Measurements from ENCODE around the gene TRH. TPM values are rescaled to one million over a fixed set of nuclear protein-coding genes. Genes with fewer than 3 reads are reported as not detected.

The TRH gene
- total RNA-seq, 1 experiment from 2014 or later: not detected

DNA sequence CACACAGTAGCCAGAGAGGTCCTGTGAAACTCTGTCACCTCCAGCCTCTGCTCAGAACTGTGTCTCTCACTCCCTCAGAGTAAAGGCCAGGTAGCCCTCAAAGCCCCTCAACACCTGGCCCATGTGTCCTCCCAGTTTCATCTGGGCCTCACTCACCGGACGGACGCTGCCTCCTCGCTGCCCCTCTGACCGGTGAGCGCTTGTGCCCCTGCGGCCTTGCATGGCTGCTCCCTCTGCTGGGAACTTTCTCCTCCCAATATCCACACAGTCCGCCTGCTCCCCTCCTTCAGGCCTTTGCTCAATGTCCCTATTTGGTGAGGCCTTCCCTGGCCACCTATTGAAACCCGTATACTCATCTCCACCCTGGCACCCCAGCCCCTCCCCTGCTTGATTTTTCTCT is 36.8 kb upstream of the TRH start:
- Histone ChIP-seq H3K36me3 (ENCODE audit: control insufficient read depth, insufficient read depth, low read length) (no peaks in the 10 kb centered on the region), H3K9me3 (no peaks in the 10 kb centered on the region), H3K4me3 (ENCODE audit: low read depth, low read length) (no peak overlapping the region), H3K4me1 (no peaks in the 10 kb centered on the region), H3K27me3 (replicated peaks; ENCODE audit: control insufficient read depth, insufficient read depth, low read length) (no peaks in the 10 kb centered on the region)
- TF ChIP-seq, protein P1, sequence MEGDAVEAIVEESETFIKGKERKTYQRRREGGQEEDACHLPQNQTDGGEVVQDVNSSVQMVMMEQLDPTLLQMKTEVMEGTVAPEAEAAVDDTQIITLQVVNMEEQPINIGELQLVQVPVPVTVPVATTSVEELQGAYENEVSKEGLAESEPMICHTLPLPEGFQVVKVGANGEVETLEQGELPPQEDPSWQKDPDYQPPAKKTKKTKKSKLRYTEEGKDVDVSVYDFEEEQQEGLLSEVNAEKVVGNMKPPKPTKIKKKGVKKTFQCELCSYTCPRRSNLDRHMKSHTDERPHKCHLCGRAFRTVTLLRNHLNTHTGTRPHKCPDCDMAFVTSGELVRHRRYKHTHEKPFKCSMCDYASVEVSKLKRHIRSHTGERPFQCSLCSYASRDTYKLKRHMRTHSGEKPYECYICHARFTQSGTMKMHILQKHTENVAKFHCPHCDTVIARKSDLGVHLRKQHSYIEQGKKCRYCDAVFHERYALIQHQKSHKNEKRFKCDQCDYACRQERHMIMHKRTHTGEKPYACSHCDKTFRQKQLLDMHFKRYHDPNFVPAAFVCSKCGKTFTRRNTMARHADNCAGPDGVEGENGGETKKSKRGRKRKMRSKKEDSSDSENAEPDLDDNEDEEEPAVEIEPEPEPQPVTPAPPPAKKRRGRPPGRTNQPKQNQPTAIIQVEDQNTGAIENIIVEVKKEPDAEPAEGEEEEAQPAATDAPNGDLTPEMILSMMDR (IDR thresholded peaks at IDR 0.05; ENCODE audit: insufficient read depth in 1 of 2, low read depth in 1 of 2, low read length in 1 of 2, severe bottlenecking in 1 of 2, unreplicated experiment in 1 of 2): peak in 1 of 2 experiments; percentile 11
- CTCF ChIA-PET: interaction anchor here (1.0 kb wide), 1 partner anchor 447 kb away, joined by 3 read pairs; no protein-coding TSS in a partner anchor
- H3K27me3 Mint-ChIP-seq (ENCODE audit: insufficient read depth, unreplicated experiment): no peaks in the 10 kb centered on the region
- no peaks in the 10 kb centered on the region for H3K9me3 Mint-ChIP-seq (ENCODE audit: unreplicated experiment)
- intact Hi-C loops (cut with micrococcal nuclease; ENCODE audit: unreplicated experiment): no loop called here
- BruUV-seq (replicated peaks): no TSS peak
- no peak overlapping the region for H3K27ac Mint-ChIP-seq (ENCODE audit: unreplicated experiment)
- no peaks in the 10 kb centered on the region for H3K4me1 Mint-ChIP-seq (ENCODE audit: low read depth, unreplicated experiment)
- no peak overlapping the region for H3K4me3 Mint-ChIP-seq (ENCODE audit: unreplicated experiment)
- POLR2A ChIA-PET: no interaction called here
- no peaks in the 10 kb centered on the region for H3K36me3 Mint-ChIP-seq (ENCODE audit: insufficient read depth, unreplicated experiment)
- DNase-seq: no peak

DNA sequence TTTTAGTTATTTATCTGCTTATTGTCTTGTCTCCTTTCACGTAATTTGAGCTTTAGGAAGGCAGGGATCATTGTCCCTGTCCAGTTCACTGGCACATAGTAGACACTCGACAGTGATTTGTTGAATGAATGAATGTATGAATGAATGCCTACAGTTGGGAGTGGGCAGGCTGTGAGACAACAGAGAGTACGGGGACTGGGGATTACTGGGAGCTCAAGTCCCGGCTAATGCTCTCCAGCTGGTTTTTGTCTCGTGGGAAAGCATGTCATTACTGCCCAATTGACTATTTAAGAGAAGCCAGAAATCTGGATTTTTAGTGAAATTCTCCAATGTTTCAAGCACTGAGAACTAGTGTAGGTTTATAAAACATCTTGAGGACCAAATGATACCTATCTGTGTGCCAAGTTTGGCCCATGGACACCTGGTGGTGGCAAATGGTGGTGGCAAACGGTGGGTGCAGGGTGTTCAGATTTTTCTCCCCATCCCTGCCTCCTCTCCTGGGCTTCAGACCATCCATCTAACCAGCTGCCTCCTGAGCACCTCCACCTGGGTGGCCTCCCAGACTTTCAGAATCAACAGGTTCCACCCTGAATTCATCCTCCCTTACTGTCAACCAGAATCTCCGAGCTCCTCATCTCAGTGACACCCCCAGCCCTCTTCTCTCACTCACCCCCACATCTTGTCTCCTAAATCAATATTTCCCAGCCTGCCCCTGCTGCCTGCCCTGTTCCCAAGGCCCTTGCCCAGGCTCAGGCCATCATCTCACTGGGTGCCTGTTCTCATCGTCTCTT is 36.2 kb upstream of the TRH start:
- ChIA-PET POLR2A (no interaction called here), CTCF (interaction anchor here (1.0 kb wide), 1 partner anchor 448 kb away, joined by 3 read pairs; no protein-coding TSS in a partner anchor)
- H3K4me3 ChIP-seq (ENCODE audit: low read depth, low read length): no peak overlapping the region
- no TSS peak for BruUV-seq (replicated peaks)
- Mint-ChIP-seq H3K36me3 (ENCODE audit: insufficient read depth, unreplicated experiment) (no peaks in the 10 kb centered on the region), H3K27me3 (ENCODE audit: insufficient read depth, unreplicated experiment) (no peaks in the 10 kb centered on the region), H3K4me1 (ENCODE audit: low read depth, unreplicated experiment) (no peaks in the 10 kb centered on the region), H3K27ac (ENCODE audit: unreplicated experiment) (no peak overlapping the region), H3K9me3 (ENCODE audit: unreplicated experiment) (no peaks in the 10 kb centered on the region), H3K4me3 (ENCODE audit: unreplicated experiment) (no peak overlapping the region)
- no peaks in the 10 kb centered on the region for H3K36me3 ChIP-seq (ENCODE audit: control insufficient read depth, insufficient read depth, low read length)
- TF ChIP-seq, protein P1 (IDR thresholded peaks at IDR 0.05; ENCODE audit: insufficient read depth in 1 of 2, low read depth in 1 of 2, low read length in 1 of 2, severe bottlenecking in 1 of 2, unreplicated experiment in 1 of 2): no peak
- no peak for DNase-seq
- H3K27me3 ChIP-seq (replicated peaks; ENCODE audit: control insufficient read depth, insufficient read depth, low read length): no peaks in the 10 kb centered on the region
- H3K9me3 ChIP-seq: no peaks in the 10 kb centered on the region
- intact Hi-C loops (cut with micrococcal nuclease; ENCODE audit: unreplicated experiment): no loop called here
- H3K4me1 ChIP-seq: no peaks in the 10 kb centered on the region

DNA sequence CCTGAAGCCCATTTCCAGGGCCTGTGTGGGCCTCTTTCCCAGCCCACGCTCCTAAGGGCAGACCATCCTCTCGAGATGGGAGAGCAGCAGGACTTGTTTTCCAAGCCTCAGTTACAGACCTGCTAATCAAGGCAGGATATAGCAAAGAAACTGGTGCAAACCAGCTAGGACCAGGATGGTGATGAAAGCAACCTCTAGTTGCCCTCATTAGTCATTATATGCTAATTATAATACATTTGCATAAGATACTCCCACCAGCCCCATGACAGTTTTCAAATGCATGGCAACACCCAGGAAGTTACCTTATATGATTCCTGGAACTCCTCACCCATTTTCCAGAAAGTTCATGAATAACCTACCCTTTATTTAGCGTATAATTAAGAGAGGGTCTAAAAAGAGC is 34.4 kb upstream of the TRH start:
- TF ChIP-seq, protein P1 (IDR thresholded peaks at IDR 0.05; ENCODE audit: insufficient read depth in 1 of 2, low read depth in 1 of 2, low read length in 1 of 2, severe bottlenecking in 1 of 2, unreplicated experiment in 1 of 2): no peak
- H3K4me1 ChIP-seq: no peaks in the 10 kb centered on the region
- H3K4me1 Mint-ChIP-seq (ENCODE audit: low read depth, unreplicated experiment): no peaks in the 10 kb centered on the region
- no peaks in the 10 kb centered on the region for H3K36me3 Mint-ChIP-seq (ENCODE audit: insufficient read depth, unreplicated experiment)
- no peaks in the 10 kb centered on the region for H3K27me3 ChIP-seq (replicated peaks; ENCODE audit: control insufficient read depth, insufficient read depth, low read length)
- no peak overlapping the region for H3K4me3 ChIP-seq (ENCODE audit: low read depth, low read length)
- H3K27me3 Mint-ChIP-seq (ENCODE audit: insufficient read depth, unreplicated experiment): peaks cover 2% of the 10 kb centered on the region
- CTCF ChIA-PET: no interaction called here
- DNase-seq: no peak
- no peaks in the 10 kb centered on the region for H3K36me3 ChIP-seq (ENCODE audit: control insufficient read depth, insufficient read depth, low read length)
- intact Hi-C loops (cut with micrococcal nuclease; ENCODE audit: unreplicated experiment): loop anchor here (5.0 kb wide), 2 partner anchors 52 to 302 kb away; no protein-coding TSS in a partner anchor
- POLR2A ChIA-PET: no interaction called here
- H3K4me3 Mint-ChIP-seq (ENCODE audit: unreplicated experiment): no peak overlapping the region
- no peaks in the 10 kb centered on the region for H3K9me3 ChIP-seq
- no peak overlapping the region for H3K27ac Mint-ChIP-seq (ENCODE audit: unreplicated experiment)
- H3K9me3 Mint-ChIP-seq (ENCODE audit: unreplicated experiment): no peaks in the 10 kb centered on the region
- BruUV-seq (replicated peaks): no TSS peak
